Measurements from ENCODE around the gene QKI.

DNA sequence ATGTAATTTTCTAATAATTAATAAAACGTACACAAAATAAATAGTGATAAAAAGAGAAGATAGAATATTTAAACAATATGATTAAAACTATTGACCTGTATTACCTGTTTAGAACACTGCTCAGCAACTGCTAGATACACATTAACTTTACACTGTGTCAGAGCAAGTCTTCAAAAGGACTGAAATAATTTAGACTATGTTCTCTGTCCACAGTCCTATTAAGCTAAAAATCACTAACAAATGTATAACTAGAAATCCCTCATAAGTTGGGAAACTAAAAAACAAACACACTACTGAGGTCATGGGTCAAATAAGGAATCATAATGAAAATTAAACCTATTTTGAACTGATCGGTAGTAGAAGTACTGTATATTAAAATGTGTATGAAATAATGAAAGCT, 181.7 kb downstream of the QKI start:
- TF ChIP-seq, protein P1, sequence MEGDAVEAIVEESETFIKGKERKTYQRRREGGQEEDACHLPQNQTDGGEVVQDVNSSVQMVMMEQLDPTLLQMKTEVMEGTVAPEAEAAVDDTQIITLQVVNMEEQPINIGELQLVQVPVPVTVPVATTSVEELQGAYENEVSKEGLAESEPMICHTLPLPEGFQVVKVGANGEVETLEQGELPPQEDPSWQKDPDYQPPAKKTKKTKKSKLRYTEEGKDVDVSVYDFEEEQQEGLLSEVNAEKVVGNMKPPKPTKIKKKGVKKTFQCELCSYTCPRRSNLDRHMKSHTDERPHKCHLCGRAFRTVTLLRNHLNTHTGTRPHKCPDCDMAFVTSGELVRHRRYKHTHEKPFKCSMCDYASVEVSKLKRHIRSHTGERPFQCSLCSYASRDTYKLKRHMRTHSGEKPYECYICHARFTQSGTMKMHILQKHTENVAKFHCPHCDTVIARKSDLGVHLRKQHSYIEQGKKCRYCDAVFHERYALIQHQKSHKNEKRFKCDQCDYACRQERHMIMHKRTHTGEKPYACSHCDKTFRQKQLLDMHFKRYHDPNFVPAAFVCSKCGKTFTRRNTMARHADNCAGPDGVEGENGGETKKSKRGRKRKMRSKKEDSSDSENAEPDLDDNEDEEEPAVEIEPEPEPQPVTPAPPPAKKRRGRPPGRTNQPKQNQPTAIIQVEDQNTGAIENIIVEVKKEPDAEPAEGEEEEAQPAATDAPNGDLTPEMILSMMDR (IDR thresholded peaks at IDR 0.05; ENCODE audit: poor library complexity) = no peak
- no peak for TF ChIP-seq EZH2phosphoT487 (IDR thresholded peaks at IDR 0.05; ENCODE audit: low read depth, severe bottlenecking, unreplicated experiment)
- no peak for TF ChIP-seq EZH2 (IDR thresholded peaks at IDR 0.05; ENCODE audit: borderline replicate concordance)

Measured in hepatocyte (in vitro differentiated cells).